AG04450 (cell line): ENCODE measurements around the gene EVL. TPM values are rescaled to one million over a fixed set of nuclear protein-coding genes. Genes with fewer than 3 reads are reported as not detected.
A peak's percentile ranks its signal among the peaks of the same experiment; 100 is the strongest.

ENCODE experiments used
- CTCF ChIA-PET: fragments of 300-600, 350-600 bp; formaldehyde crosslinking; extraction: SDS; loops from one replicate; lab custom pipeline; 2022; ENCODE audit warnings: antibody characterized with exemption, inconsistent platforms; lab: Charles Lee
- POLR2A ChIA-PET: fragments of 350-600 bp; formaldehyde crosslinking; extraction: SDS; loops from one replicate; lab custom pipeline; 2021; ENCODE audit warnings: antibody characterized with exemption, inconsistent platforms; lab: Yijun Ruan, JAX
- DNase-seq: peaks from one replicate; pipeline ENCODE4 v3.0.0-alpha.2; 2011; ENCODE audit warnings: low read depth, low spot score
- H3K27ac ChIP-seq: one replicate; pipeline ENCODE4 v1.5.1; 2012; ENCODE audit warnings: low read depth, low read length, control low read depth
- H3K27me3 ChIP-seq: one replicate; pipeline ENCODE4 v1.6.0; 2012; ENCODE audit warnings: low read length; ENCODE audit not compliant: control insufficient read depth, insufficient read depth
- H3K4me3 ChIP-seq: 2 replicates; pipeline ENCODE4 v1.5.1; 2011; ENCODE audit warnings: mild to moderate bottlenecking, low read depth, low read length, control low read depth
- H3K9me3 ChIP-seq: 2 replicates; pipeline ENCODE4 v1.5.1; 2012; ENCODE audit warnings: low read length; ENCODE audit not compliant: control insufficient read depth, insufficient read depth
- CTCF ChIP-seq: IDR thresholded peaks from 2 replicates; pipeline ENCODE4 v1.5.1; 2011; ENCODE audit warnings: low read depth, low read length, control low read depth, inconsistent platforms
- polyA plus RNA-seq: library from polyadenylated mRNA; depleted of rRNA; stranded (reverse); fragments of >200 nt; gene quantifications from 2 replicates; pipeline ENCODE4 v1.2.3, GENCODE V29; 2011

EVL gene
- polyA plus RNA-seq, 1 experiment: 36.5 TPM

- no peak overlapping the region for H3K4me3 ChIP-seq
- no peaks in the 10 kb centered on the region for H3K9me3 ChIP-seq
- DNase-seq: no peak
- ChIA-PET CTCF (no interaction called here), POLR2A (no interaction called here)
- H3K27ac ChIP-seq: no peak overlapping the region
- no peaks in the 10 kb centered on the region for H3K27me3 ChIP-seq
- TF ChIP-seq CTCF: no peak
Measured at GRCh38 chr14:100072783-100073346, 7.6 kb downstream of the EVL start.

GRCh38 chr14:100073576-100074430 lies 8.6 kb downstream of the EVL start:
- ChIA-PET POLR2A (no interaction called here), CTCF (no interaction called here)
- no peak for DNase-seq
- Histone ChIP-seq H3K9me3 (no peaks in the 10 kb centered on the region), H3K27me3 (no peaks in the 10 kb centered on the region), H3K4me3 (no peak overlapping the region), H3K27ac (no peak overlapping the region)
- no peak for TF ChIP-seq CTCF

- no peak for DNase-seq
- no peak for TF ChIP-seq CTCF
- ChIA-PET POLR2A (no interaction called here), CTCF (no interaction called here)
- Histone ChIP-seq H3K9me3 (no peaks in the 10 kb centered on the region), H3K27ac (no peak overlapping the region), H3K27me3 (no peaks in the 10 kb centered on the region), H3K4me3 (no peak overlapping the region)
Measured at GRCh38 chr14:100074431-100075100, 9.3 kb downstream of the EVL start.

GRCh38 chr14:100075681-100076080 lies 10.5 kb downstream of the EVL start:
- no peak overlapping the region for H3K4me3 ChIP-seq
- CTCF ChIA-PET: no interaction called here
- no peaks in the 10 kb centered on the region for H3K9me3 ChIP-seq
- no peaks in the 10 kb centered on the region for H3K27me3 ChIP-seq
- no peak for TF ChIP-seq CTCF
- no peak for DNase-seq
- POLR2A ChIA-PET: no interaction called here
- no peak overlapping the region for H3K27ac ChIP-seq

GRCh38 chr14:100076133-100076532 lies 10.9 kb downstream of the EVL start:
- Histone ChIP-seq H3K4me3 (no peak overlapping the region), H3K9me3 (no peaks in the 10 kb centered on the region), H3K27me3 (no peaks in the 10 kb centered on the region), H3K27ac (peak overlapping the region; percentile 3)
- ChIA-PET CTCF (no interaction called here), POLR2A (no interaction called here)
- peak; percentile 30; the same call in 1 of the 2 replicates for TF ChIP-seq CTCF
- DNase-seq: no peak
